Right lung (tissue), 5 donors: ENCODE results near the gene TMEM161A. TPM values are rescaled to one million over a fixed set of nuclear protein-coding genes. Genes with fewer than 3 reads are reported as not detected.

ENCODE experiments used
- DNase-seq, 2 donors: peaks; one replicate each; pipeline ENCODE4 v3.0.0-alpha.2; 2013
- polyA plus RNA-seq, 5 donors: library from polyadenylated mRNA; unstranded; fragments of 120-200 nt; gene quantifications; one replicate each; pipeline versions ENCODE4 v1.2.1 to v1.2.3, GENCODE V29; 2013; ENCODE audit warnings: inconsistent platforms in 1 of 5, low replicate concordance in 1 of 5; ENCODE audit not compliant: insufficient read length in 5 of 5, insufficient read depth in 1 of 5

TMEM161A gene
- polyA plus RNA-seq, 5 donors, result 19.4 to 31.3 (median 25.3) TPM

- no peak for DNase-seq
Measured at GRCh38 chr19:19098703-19099632, 39.3 kb downstream of the TMEM161A start.

DNA sequence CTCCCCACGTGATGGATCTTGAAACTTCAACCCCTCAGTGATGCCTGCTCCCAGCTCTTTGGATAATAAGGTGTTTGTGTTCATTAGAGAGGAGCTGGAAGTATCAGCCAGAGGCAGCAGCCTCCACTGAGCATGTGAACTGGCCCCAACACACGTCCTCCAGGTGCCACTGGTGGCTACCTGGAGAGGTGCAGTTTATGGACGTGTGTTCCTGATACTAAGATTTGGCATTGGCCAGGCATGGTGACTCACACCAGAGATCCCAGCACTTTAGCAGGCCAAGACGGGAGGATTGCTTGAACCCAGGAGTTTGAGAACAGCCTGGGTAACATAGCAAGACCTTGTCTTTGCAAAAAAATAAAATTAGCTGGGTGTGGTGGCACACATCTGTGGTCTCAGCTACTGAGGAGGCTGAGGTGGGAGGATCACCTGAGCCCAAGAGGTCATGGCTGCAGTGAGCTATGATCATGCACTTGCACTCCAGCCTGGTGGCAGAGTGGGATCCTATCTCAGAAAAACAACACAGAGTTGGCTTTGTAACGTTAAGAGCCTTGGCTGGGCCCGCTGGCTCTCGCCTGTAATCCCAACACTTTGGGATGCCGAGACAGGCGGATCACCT is 40.1 kb downstream of the TMEM161A start:
- no peak for DNase-seq

DNA sequence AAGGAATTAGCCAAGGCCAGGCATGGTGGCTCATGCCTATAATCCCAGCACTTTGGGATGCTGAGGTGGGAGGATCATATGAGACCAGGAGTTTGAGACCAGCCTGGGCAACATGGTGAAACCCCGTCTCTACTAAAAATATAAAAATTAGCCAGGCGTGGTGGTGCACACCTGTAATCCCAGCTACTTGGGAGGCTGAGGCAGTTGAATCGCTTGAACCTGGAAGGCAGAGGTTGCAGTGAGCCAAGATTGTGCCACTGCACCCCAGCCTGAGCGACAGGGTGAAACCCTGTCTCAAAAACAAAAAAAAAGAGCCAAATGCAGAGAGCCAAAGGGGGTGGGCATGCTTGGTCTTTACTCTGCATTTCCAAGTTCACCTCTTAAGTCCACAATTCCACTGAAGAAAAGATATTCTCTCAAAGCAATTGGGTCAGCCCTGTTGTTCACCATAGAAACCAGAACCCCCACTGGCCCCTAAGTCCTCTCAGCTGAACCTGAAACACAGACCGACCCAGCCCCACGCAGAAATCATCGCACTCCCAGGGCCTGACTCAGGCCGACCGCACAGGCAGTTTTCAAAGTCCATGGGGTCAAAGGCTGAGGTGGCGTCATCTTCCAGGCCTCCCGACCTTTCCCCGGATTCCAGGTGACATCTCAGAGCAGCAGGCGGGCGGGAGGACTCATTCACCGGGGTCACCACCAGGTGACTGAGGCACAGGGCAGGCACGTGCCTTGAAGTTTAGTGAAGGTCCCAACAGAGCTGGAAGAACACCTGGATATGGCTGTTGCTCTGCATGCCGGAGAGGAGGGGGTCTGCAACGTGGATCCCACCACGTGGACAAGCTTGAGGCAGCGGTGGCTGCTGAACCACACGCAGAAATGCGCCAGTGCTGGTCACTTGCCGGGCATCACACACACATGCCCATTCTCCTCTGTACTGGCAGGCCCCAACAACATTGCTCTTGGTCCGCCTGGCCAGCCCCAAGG is 41.3 kb downstream of the TMEM161A start:
- no peak for DNase-seq

- DNase-seq, result no peak
Measured at GRCh38 chr19:19095691-19096090, 42.6 kb downstream of the TMEM161A start.

DNA sequence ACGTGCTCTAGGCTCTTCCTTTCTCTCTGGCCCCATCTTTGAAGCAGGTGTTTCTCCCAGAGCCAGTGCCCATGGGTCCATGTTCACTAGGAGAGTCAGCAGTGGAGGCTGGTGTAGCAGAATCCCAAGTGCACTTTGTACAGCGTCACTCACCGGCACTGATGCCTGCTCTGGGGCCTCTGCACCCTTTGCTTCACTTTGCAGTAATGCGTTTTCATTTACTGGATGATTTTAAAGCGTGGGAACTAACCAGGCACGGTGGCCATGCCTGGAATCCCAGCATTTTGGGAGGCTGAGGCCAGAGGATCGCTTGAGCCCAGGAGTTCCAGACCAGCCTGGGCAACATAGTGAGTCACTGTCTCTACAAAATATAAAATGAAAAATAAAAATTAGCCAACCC is 43.8 kb downstream of the TMEM161A start:
- no peak for DNase-seq

DNA sequence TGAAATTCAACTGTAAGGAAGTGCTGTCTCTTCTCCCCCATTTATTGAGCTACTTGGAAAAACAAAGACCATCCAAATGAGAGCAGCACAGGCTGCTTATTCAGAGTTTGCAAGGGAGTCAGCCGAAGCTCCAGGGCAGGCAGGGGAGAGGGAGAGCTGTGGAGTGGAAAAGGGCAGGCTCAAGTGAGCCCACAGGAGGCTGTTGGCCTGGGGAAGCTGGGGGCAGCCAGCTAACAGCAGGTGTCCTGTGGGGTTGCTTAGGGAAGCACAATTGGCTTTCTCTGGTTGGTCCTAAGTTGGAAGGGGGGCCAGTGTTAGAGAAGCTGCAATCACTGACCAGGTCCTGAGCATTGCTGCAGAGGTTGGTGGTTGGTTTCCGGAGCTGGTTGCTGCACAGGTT is 50.6 kb downstream of the TMEM161A start:
- DNase-seq, result no peak

- no peak for DNase-seq
Measured at GRCh38 chr19:19083413-19084178, 54.7 kb downstream of the TMEM161A start.

DNA sequence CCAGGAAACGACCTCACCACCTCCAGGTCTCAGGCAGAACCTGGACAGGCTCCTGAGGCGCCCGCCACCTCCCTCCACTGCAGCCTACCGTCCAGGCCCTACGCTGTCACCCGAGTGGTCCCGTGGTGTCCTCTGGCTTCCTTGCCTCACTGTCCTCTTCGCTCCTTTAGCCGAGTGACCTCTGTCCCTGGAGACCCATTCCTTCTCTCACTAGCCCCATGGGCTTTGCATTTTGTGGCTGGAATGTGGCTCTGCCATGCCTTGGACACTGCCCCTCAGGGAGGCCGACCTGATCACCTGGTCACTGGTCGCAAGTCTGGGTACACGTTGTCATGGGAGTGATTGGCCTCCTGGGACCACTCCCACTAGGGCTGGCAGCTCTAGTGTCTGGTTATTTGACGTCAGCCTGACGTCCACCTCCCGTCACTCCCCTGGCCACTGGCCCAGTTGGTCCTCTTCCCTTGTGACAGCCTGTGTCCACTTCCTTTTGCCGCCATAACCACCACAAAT is 56.6 kb downstream of the TMEM161A start:
- DNase-seq, result no peak

DNA sequence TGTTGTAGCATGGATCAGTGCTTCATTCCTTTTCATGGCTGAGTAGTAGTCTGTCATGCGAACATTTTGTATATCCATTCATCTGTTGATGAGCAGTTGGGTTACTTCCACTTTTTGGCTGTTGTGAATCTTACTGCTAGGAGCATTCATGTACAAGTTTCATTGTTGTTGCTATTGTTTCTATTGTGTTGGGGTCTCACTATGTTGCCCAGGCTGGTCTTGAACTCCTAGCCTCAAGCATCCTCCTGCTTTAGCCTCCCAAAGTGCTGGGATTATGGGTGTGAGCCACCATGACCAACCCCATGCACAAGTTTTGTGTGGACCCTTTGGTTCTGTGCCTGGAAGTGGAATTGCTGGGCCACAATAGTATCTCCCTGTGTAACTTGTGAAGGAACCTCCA is 58.7 kb downstream of the TMEM161A start:
- no peak for DNase-seq

- no peak for DNase-seq
Measured at GRCh38 chr19:19078801-19079200, 59.5 kb downstream of the TMEM161A start.

DNA sequence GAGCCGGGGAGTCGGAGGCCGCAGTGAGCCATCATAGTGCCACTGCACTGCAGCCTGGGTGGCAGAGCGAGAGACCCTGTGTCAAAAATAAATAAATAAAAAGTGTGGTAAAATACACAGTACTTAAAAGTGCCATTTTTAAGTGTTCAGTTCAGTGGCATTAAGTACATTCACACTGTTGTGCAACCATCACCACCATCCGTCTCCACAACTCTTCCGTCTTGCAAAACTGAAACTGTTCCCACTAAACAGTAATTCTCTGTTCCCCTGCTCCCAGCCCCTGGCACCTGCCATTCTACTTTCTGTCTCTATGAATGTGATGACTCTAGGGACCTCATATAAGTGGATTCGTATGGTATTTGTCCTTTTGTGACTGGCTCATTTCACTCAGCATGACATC is 61.2 kb downstream of the TMEM161A start:
- DNase-seq, result no peak

DNA sequence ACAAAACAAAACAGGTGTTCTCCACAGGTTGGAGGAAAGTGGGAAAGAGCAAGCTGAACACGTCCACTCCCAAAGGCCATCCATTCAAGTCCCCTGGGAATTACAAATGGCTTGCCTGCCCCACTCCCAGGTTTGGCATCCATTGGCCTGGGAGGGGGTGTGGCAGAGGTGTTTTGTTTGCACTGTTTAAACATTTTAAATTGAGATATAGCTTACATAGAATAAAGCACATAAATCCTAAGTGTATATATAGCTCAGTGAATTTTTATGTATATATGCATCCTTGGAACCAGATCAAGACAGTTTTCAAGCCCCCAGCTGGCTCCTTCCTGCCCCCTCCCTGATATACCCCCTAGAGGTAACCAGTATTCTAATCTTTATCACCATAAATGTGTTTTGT is 61.8 kb downstream of the TMEM161A start:
- DNase-seq, result no peak

- DNase-seq, result no peak
Measured at GRCh38 chr19:19075126-19075525, 63.2 kb downstream of the TMEM161A start.

DNA sequence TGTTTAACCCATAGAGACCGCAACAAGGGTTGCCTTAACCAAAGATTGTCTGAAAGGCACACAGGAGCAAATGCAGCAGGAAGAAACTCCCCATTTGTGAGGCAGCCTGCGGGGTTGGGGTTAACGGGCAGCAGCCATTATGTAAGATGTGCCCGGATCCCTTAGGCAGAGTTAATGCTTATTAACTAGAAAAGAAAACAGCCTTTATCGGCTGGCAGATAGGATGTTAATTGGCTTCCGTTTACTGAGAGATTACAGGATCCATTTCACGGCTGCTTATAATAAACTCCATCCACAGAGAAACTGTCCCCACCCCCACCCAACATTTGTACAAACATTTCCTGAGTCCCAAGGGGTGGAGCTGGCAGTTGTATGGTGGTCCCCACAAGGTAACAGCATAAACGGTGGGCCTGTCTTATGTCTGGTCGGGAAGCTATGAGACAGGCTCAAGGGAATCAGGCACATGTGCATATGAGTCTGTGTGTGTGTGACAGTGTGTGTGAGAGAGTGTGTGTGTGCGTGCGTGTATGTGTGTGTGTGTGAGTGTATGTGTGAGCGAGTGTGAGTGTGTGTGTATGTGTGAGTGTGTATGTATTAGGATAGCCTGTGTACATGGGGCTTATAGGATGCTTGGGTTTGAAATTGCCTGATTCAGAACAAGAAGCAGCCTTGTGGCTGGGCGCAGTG is 63.9 kb downstream of the TMEM161A start:
- no peak for DNase-seq

DNA sequence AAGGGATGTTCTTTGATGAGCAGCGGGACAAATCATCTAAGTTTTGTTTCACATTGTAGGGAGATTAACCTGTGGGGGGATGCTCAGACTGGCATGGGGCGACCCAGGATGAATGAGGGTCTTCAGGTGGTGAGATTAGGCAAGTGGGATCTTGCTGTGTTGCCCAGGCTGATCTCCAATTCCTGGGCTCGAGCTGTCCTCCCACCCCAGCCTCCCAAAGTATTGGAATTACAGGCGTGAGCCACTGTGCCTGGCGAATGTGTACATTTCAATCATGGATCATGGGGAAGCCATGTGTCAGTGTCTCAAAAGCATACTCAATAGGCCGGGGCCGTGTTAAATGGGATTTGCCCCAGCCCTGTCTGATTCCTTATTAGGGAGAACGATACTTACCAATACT is 66.4 kb downstream of the TMEM161A start:
- DNase-seq, result no peak

Other genes starting within 250 kb of the TMEM161A start
- 1 to 10 TPM; 2.0 to 5.3 (median 3.5) TPM for gene CERS1, start 242.3 kb downstream of the TMEM161A start, polyA plus RNA-seq
- gene COPE, start 219.1 kb downstream of the TMEM161A start, polyA plus RNA-seq, result 100 to 1,000 TPM in 2 of 5 donors, 10 to 100 TPM in 3; 68.4 to 136 (median 88.3) TPM
- 10 to 100 TPM; 41.0 to 64.6 (median 49.5) TPM for gene DDX49, start 218.8 kb downstream of the TMEM161A start, polyA plus RNA-seq
- 10 to 100 TPM; 45.0 to 77.3 (median 53.8) TPM for gene HOMER3, start 197.3 kb downstream of the TMEM161A start, polyA plus RNA-seq
- 100 to 1,000 TPM in 3 of 5 donors, 10 to 100 TPM in 2; 93.2 to 132 (median 100) TPM for gene SUGP2, start 105.0 kb downstream of the TMEM161A start, polyA plus RNA-seq
- gene ARMC6, start 104.9 kb downstream of the TMEM161A start, polyA plus RNA-seq, result 10 to 100 TPM; 26.6 to 43.7 (median 33.1) TPM
- gene SLC25A42, start 74.5 kb downstream of the TMEM161A start, polyA plus RNA-seq, result 10 to 100 TPM; 10.2 to 15.9 (median 12.9) TPM
- 1 to 10 TPM; 1.5 to 3.6 (median 3.5) TPM for gene MEF2B, start 31.8 kb upstream of the TMEM161A start, polyA plus RNA-seq
- 10 to 100 TPM; 16.3 to 20.7 (median 17.6) TPM for gene BORCS8, start 53.7 kb upstream of the TMEM161A start, polyA plus RNA-seq
- 10 to 100 TPM; 55.3 to 88.3 (median 68.3) TPM for gene RFXANK, start 53.8 kb upstream of the TMEM161A start, polyA plus RNA-seq
- 10 to 100 TPM in 4 of 5 donors, 1 to 10 TPM in 1; 9.4 to 14.9 (median 12.6) TPM for gene NR2C2AP, start 64.9 kb upstream of the TMEM161A start, polyA plus RNA-seq
- under 1 TPM; 0.03 to 0.09 (median 0.05) TPM for gene NCAN, start 73.5 kb upstream of the TMEM161A start, polyA plus RNA-seq
- 1 to 10 TPM; 4.9 to 9.1 (median 6.0) TPM for gene TM6SF2, start 134.8 kb upstream of the TMEM161A start, polyA plus RNA-seq
- 10 to 100 TPM; 38.6 to 57.1 (median 50.4) TPM for gene SUGP1, start 182.0 kb upstream of the TMEM161A start, polyA plus RNA-seq
- gene MAU2, start 182.4 kb upstream of the TMEM161A start, polyA plus RNA-seq, result 10 to 100 TPM; 49.9 to 81.4 (median 61.9) TPM